GM12873 (cell line): ENCODE measurements around the gene RCAN2.

Experiments used
- TF ChIP-seq, protein P1 (sequence below): IDR thresholded peaks from 2 replicates; pipeline ENCODE4 v1.5.1; 2012; ENCODE audit warnings: low read depth, mild to moderate bottlenecking, moderate library complexity, low read length, control low read depth; ENCODE audit not compliant: insufficient read depth; ENCODE audit errors: missing control alignments

Gene RCAN2

DNA sequence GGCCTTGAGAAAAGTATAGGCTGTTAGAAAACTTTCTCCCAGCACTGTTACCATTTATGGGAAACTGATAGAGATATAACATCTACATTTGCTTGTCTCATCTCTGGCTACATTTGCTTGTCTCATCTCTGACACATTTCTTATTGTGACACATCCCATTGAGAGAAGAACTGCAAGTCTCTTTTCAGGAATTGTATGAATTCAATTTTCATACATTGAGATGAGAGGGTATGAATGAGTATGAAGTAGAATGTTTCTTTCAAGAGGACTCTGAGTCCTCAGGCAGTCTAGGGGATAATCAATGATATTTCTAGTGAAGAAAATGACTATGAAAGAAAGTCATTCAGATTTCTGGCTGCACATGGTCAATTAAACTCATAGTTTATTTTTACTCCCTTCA, 282.9 kb downstream of the RCAN2 start:
- TF ChIP-seq, protein P1, sequence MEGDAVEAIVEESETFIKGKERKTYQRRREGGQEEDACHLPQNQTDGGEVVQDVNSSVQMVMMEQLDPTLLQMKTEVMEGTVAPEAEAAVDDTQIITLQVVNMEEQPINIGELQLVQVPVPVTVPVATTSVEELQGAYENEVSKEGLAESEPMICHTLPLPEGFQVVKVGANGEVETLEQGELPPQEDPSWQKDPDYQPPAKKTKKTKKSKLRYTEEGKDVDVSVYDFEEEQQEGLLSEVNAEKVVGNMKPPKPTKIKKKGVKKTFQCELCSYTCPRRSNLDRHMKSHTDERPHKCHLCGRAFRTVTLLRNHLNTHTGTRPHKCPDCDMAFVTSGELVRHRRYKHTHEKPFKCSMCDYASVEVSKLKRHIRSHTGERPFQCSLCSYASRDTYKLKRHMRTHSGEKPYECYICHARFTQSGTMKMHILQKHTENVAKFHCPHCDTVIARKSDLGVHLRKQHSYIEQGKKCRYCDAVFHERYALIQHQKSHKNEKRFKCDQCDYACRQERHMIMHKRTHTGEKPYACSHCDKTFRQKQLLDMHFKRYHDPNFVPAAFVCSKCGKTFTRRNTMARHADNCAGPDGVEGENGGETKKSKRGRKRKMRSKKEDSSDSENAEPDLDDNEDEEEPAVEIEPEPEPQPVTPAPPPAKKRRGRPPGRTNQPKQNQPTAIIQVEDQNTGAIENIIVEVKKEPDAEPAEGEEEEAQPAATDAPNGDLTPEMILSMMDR, result no peak

DNA sequence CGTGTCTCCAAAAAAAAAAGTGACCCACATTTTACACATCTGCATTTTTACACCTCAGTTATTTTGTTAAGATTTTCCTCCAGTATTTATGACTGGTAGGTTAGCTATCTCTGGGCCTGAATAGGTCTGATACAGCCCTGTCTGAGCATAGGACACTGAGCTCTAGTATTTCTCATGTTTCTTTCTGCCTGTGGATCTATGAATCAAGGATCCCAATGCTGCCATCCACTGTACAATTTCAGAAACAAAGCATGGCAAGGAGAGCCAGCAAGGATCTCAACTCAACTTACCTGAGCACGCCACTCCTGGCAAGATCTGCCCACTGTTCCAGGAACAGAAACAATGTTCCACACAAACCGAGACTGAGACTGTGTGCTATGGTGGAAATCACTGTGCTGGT, 284.1 kb downstream of the RCAN2 start:
- TF ChIP-seq, protein P1, result no peak

DNA sequence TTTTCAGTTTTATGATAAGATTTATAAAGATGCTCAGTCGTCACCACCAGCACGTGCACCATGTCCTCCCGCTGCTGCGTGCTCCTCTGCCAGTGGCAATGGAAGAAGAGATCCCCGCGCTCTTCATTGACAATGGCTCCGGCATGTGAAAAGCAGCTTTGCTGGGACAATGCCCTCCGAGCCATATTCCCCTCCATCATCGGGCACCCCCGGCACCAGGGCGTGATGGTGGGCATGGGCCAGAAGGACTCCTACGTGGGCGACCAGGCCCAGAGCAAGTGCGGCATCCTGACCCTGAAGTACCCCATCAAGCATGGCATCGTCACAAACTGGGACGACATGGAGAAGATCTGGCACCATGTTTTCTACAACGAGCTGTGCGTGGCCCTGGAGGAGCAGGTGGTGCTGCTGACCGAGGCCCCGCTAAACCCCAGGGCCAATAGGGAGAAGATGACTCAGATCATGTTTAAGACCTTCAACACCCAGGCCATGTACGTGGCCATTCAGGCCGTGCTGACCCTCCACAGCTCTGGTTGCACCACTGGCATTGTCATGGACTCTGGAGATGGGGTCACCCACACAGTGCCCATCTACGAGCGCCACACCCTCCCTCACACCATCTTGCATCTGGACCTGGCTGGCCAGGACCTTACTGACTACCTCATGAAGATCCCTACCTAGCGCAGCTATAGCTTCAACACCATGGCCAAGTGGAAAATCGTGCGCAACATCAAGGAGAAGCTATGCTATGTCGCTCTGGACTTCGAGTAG, 286.2 kb downstream of the RCAN2 start:
- TF ChIP-seq, protein P1, result no peak

DNA sequence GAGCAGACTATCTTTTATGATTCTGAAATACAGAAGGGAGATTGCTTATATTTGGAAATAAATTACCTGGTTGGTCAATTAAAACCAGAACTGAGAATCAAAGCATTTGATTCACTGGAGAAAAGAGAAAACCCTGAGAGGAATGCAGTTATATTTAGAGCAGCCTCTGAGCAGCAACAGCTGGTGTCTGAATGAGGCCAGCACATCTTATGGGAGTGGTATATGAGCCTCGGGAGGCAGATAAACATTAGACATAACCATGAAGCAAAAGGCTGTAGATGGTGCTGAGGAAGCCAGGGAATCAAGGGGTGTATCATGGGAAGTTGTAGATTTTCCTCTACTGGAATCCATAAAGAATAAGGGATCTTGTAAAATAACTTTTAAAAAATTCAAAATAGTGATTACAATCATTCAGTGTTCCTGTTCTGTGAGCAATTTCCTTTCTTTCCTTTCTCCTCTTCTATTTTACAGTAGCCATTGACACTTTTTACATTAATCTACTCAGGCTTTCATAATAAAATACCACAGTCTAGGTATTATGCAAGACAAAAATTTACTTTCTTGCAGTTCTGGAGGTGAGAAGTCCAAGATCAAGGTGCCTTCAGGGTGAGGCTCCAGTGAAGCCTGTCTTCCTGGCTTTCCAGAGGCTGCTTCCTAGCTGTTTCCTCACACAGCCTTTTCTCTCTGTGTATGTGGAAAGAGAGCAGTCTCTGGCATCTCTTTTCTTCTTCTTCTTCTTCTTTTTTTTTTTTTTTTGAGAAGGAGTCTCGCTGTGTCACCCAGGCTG, 287.7 kb downstream of the RCAN2 start:
- TF ChIP-seq, protein P1, result no peak

DNA sequence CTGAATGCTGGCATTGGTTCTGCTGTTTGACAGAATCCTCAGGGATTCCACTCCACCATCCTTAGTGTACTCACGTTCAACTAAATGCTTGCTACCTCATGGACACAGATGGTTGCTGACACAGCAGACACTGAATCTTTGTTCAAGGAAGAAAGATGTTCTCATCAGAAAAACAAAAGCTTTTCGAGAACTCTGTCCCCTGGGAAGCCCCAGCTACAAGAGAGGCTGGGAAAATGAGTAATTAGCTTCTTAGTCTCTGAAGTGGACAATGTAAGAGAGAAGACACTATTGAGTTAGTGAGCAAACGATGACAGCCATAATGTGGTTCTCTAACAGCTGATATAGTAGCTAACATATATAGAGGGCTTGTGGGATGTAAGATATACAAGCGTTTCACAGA, 289.5 kb downstream of the RCAN2 start:
- TF ChIP-seq, protein P1, result no peak

DNA sequence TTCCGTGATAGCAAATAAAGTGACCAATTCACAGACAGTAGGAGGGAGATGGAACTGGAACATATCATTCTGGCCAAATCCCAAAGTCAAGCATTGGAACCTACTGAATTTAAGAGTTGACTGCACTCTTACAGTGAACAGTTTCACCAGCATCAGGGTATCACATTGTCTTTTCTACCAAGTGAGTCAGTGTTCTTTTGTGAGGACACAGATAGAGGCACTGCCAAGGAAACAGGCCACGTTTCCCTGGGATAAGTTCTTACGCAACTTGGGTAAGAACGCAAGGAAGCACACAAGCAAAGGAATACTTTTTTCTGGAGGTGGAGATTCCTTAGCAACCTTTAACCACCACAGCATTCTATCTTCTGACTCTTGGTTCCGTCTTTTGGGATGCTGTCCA, 291.9 kb downstream of the RCAN2 start:
- TF ChIP-seq, protein P1, result no peak

DNA sequence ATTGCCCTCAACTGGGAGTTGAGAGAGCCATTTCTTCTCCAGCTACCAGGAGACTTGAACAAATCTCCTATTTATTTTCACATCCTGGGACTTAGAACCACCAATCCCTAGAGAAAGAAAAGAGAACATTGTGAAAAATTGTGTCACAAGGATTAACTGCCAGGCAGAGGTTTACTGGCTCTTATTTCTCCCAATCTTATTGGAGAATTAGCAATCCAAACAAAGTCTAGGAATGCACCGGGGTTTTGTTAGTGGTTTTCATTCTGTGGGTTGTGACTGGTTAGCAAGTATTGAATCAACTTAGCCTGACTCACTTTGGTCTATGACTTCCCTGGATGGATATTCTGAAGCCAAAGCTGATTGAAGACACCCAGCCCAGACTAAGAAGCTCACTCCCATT, 299.3 kb downstream of the RCAN2 start:
- TF ChIP-seq, protein P1, result no peak
